Bronchial epithelial cell (primary cell): ENCODE results near the gene DPEP1. TPM values are rescaled to one million over a fixed set of nuclear protein-coding genes. Genes with fewer than 3 reads are reported as not detected.
"Not testable (repeated sequence)": the region's sequence is repeated elsewhere in the genome, so short reads cannot be mapped to it uniquely, and the experiment has no call there.

Experiments used
- DNase-seq: peaks from one replicate; pipeline ENCODE4 v3.0.0-alpha.2; 2010; ENCODE audit warnings: low read depth
- FAIRE-seq: peaks from 2 replicates; lab custom pipeline; 2011; peaks lifted over from hg19 to GRCh38; lab: Jason Lieb, UNC
- H3K27me3 ChIP-seq: 2 replicates; pipeline ENCODE4 v1.5.1; 2011; ENCODE audit warnings: low read length; ENCODE audit not compliant: control insufficient read depth, insufficient read depth
- H3K36me3 ChIP-seq: 2 replicates; pipeline ENCODE4 v1.5.1; 2011; ENCODE audit warnings: low read length; ENCODE audit not compliant: control insufficient read depth, insufficient read depth
- H3K4me3 ChIP-seq: 2 replicates; pipeline ENCODE4 v1.5.1; 2011; ENCODE audit warnings: mild to moderate bottlenecking, low read depth, low read length, control low read depth
- CTCF ChIP-seq: IDR thresholded peaks from 2 replicates; pipeline ENCODE4 v1.5.1; 2011; ENCODE audit warnings: mild to moderate bottlenecking, moderate library complexity, low read length, control low read depth, inconsistent platforms; ENCODE audit not compliant: insufficient read depth, severe bottlenecking
- total RNA-seq: library from RNA; depleted of rRNA; stranded (reverse); fragments of >200 nt; gene quantifications from 2 replicates; pipeline ENCODE4 v1.2.1, GENCODE V29; 2014

Gene DPEP1
- total RNA-seq, 1 donor from 2014 or later = 0.26 TPM

GRCh38 chr16:89569506-89570341 is 43.7 kb upstream of the DPEP1 start:
- FAIRE-seq (no peak), DNase-seq (no peak)
- Histone ChIP-seq H3K36me3 (no peaks in the 10 kb centered on the region), H3K27me3 (no peaks in the 10 kb centered on the region), H3K4me3 (no peak overlapping the region)
- no peak for TF ChIP-seq CTCF

- Histone ChIP-seq H3K27me3 (peaks cover 3% of the 10 kb centered on the region), H3K4me3 (no peak overlapping the region), H3K36me3 (no peaks in the 10 kb centered on the region)
- TF ChIP-seq CTCF = no peak
- no peak for DNase-seq
- no peak for FAIRE-seq
Observed at GRCh38 chr16:89570342-89570923, 43.0 kb upstream of the DPEP1 start.

- not testable (repeated sequence) for H3K27me3 ChIP-seq, H3K36me3 ChIP-seq, DNase-seq, FAIRE-seq, H3K4me3 ChIP-seq
Observed at GRCh38 chr16:89570983-89571598, 42.4 kb upstream of the DPEP1 start.

- Histone ChIP-seq H3K27me3 (peaks cover 6% of the 10 kb centered on the region), H3K36me3 (no peaks in the 10 kb centered on the region), H3K4me3 (no peak overlapping the region)
- DNase-seq (no peak), FAIRE-seq (no peak)
- no peak for TF ChIP-seq CTCF
Observed at GRCh38 chr16:89571636-89572035, 41.8 kb upstream of the DPEP1 start.

GRCh38 chr16:89572073-89572484 is 41.4 kb upstream of the DPEP1 start:
- Histone ChIP-seq H3K36me3 (no peaks in the 10 kb centered on the region), H3K27me3 (peaks cover 9% of the 10 kb centered on the region), H3K4me3 (no peak overlapping the region)
- TF ChIP-seq CTCF = no peak
- DNase-seq (no peak), FAIRE-seq (no peak)

- H3K4me3 ChIP-seq = no peak overlapping the region
- DNase-seq = no peak
- H3K27me3 ChIP-seq = peaks cover 9% of the 10 kb centered on the region
- TF ChIP-seq CTCF = no peak
- H3K36me3 ChIP-seq = no peaks in the 10 kb centered on the region
- FAIRE-seq = peak; percentile 75
Observed at GRCh38 chr16:89572485-89573205, 40.8 kb upstream of the DPEP1 start.
